ENCODE data around the gene C1QTNF6.
A peak's percentile ranks its signal among the peaks of the same experiment; 100 is the strongest.
"Not testable (repeated sequence)": the region's sequence is repeated elsewhere in the genome, so short reads cannot be mapped to it uniquely, and the experiment has no call there.

C1QTNF6 gene

GRCh38 chr22:37208401-37209139 is 20.5 kb upstream of the C1QTNF6 start:
- DNase-seq (ENCODE audit: insufficient read length, low spot score) (no peak), FAIRE-seq (no peak)

- no peak for FAIRE-seq
- no peak for DNase-seq (ENCODE audit: insufficient read length, low spot score)
These were observed 19.9 kb upstream of the C1QTNF6 start for GRCh38 chr22:37207981-37208380.

- DNase-seq (ENCODE audit: insufficient read length, low spot score) (no peak), FAIRE-seq (no peak)
These were observed 19.1 kb upstream of the C1QTNF6 start for GRCh38 chr22:37206841-37207821.

GRCh38 chr22:37206118-37206840 is 18.2 kb upstream of the C1QTNF6 start:
- FAIRE-seq, result no peak
- DNase-seq (ENCODE audit: insufficient read length, low spot score), result no peak

GRCh38 chr22:37205046-37205445 is 17.0 kb upstream of the C1QTNF6 start:
- FAIRE-seq, result no peak
- DNase-seq (ENCODE audit: insufficient read length, low spot score), result no peak

GRCh38 chr22:37204045-37204655 is 16.1 kb upstream of the C1QTNF6 start:
- no peak for FAIRE-seq
- no peak for DNase-seq (ENCODE audit: insufficient read length, low spot score)

GRCh38 chr22:37203354-37204044 is 15.5 kb upstream of the C1QTNF6 start:
- FAIRE-seq, result no peak

GRCh38 chr22:37202716-37203115 is 14.7 kb upstream of the C1QTNF6 start:
- no peak for FAIRE-seq
- DNase-seq (ENCODE audit: insufficient read length, low spot score), result no peak

More at GRCh38 chr22:37203354-37204044, 15.5 kb upstream of the C1QTNF6 start:
- DNase-seq (ENCODE audit: insufficient read length, low spot score), result no peak

- DNase-seq (ENCODE audit: insufficient read length, low spot score) (no peak), FAIRE-seq (no peak)
These were observed 14.0 kb upstream of the C1QTNF6 start for GRCh38 chr22:37202001-37202555.

GRCh38 chr22:37201443-37201820 is 13.4 kb upstream of the C1QTNF6 start:
- not testable (repeated sequence) for DNase-seq (ENCODE audit: insufficient read length, low spot score); FAIRE-seq

GRCh38 chr22:37199760-37200108 is 11.7 kb upstream of the C1QTNF6 start:
- DNase-seq (ENCODE audit: insufficient read length, low spot score) (no peak), FAIRE-seq (no peak)

- FAIRE-seq, result peak; percentile 95
These were observed 11.2 kb upstream of the C1QTNF6 start for GRCh38 chr22:37199103-37199759.

GRCh38 chr22:37198258-37199102 is 10.4 kb upstream of the C1QTNF6 start:
- peak; percentile 66 for DNase-seq (ENCODE audit: insufficient read length, low spot score)
- peak; percentile 94 for FAIRE-seq

More at GRCh38 chr22:37199103-37199759, 11.2 kb upstream of the C1QTNF6 start:
- DNase-seq (ENCODE audit: insufficient read length, low spot score), result peak; percentile 93

GRCh38 chr22:37197451-37198257 is 9.6 kb upstream of the C1QTNF6 start:
- no peak for DNase-seq (ENCODE audit: insufficient read length, low spot score)
- no peak for FAIRE-seq

- FAIRE-seq (no peak), DNase-seq (ENCODE audit: insufficient read length, low spot score) (no peak)
These were observed 8.7 kb upstream of the C1QTNF6 start for GRCh38 chr22:37196539-37197450.

- FAIRE-seq, result no peak
- DNase-seq (ENCODE audit: insufficient read length, low spot score), result no peak
These were observed 7.9 kb upstream of the C1QTNF6 start for GRCh38 chr22:37195921-37196320.

All from GM19239 (cell line).